SK-N-SH (cell line): ENCODE measurements around the gene NEURL3. TPM values are rescaled to one million over a fixed set of nuclear protein-coding genes. Genes with fewer than 3 reads are reported as not detected.

ENCODE experiments used
- CTCF ChIA-PET: fragments of 300-600, 350-600 bp; formaldehyde crosslinking; extraction: SDS; loops from one replicate; lab custom pipeline; 2021; lab: Yijun Ruan, JAX
- POLR2A ChIA-PET: fragments of 350-600 bp; sonication (Branson Sonifier 250); formaldehyde crosslinking; extraction: SDS; loops from one replicate; lab custom pipeline; 2020; ENCODE audit warnings: antibody characterized with exemption, inconsistent platforms; lab: Yijun Ruan, JAX
- DNase-seq: peaks from one replicate; pipeline ENCODE4 v3.0.0; 2012
- H2AFZ ChIP-seq: fragments of 200-600 bp; sonication (generic); 2 replicates; pipeline ENCODE4 v1.8.1; 2016; ENCODE audit warnings: antibody characterized with exemption, mild to moderate bottlenecking, low read depth
- H3F3A ChIP-seq: fragments of 200-600 bp; sonication (generic); replicated peaks from 2 replicates; pipeline ENCODE3; 2016; ENCODE audit warnings: antibody characterized with exemption, mild to moderate bottlenecking; ENCODE audit not compliant: insufficient read depth
- H3K27ac ChIP-seq, 2 experiments: fragments of 200-500 bp in 1 of 2; fragments of 200-600 bp in 1 of 2; sonication (Bioruptor generic) in 1 of 2; sonication (generic), shearing (Covaris generic) in 1 of 2; 2 replicates each; pipeline versions ENCODE4 v1.5.1 to v1.6.1; 2014 to 2016; ENCODE audit warnings: low read depth in 2 of 2, inconsistent platforms in 1 of 2, low read length in 1 of 2, mild to moderate bottlenecking in 1 of 2, mixed read lengths in 1 of 2
- H3K27me3 ChIP-seq: fragments of 200-600 bp; sonication (generic), shearing (Covaris generic); 2 replicates; pipeline ENCODE4 v1.6.1; 2016; ENCODE audit warnings: mixed run types; ENCODE audit not compliant: insufficient read depth
- H3K36me3 ChIP-seq, 2 experiments: fragments of 200-500 bp in 1 of 2; fragments of 200-600 bp in 1 of 2; sonication (Bioruptor generic) in 1 of 2; sonication (generic) in 1 of 2; replicated peaks in 1 of 2; 2 replicates each; pipeline versions ENCODE3 to v1.5.1; 2014 to 2016; ENCODE audit warnings: low read length in 1 of 2, mild to moderate bottlenecking in 1 of 2; ENCODE audit not compliant: insufficient read depth in 2 of 2, control insufficient read depth in 1 of 2
- H3K4me1 ChIP-seq, 2 experiments: fragments of 200-500 bp in 1 of 2; fragments of 200-600 bp in 1 of 2; sonication (Bioruptor generic) in 1 of 2; sonication (generic), shearing (Covaris generic) in 1 of 2; 2 replicates each; pipeline versions ENCODE4 v1.5.1 to v1.6.1; 2014 to 2016; ENCODE audit warnings: low read depth in 1 of 2, low read length in 1 of 2, mixed run types in 1 of 2; ENCODE audit not compliant: insufficient read depth in 2 of 2, control insufficient read depth in 1 of 2
- H3K4me2 ChIP-seq: fragments of 200-600 bp; sonication (generic), shearing (Covaris generic); 2 replicates; pipeline ENCODE4 v1.6.1; 2017; ENCODE audit warnings: mixed run types
- H3K4me3 ChIP-seq, 2 experiments: fragments of 200-500 bp in 1 of 2; fragments of 200-600 bp in 1 of 2; sonication (Bioruptor generic) in 1 of 2; sonication (generic), shearing (Covaris generic) in 1 of 2; 2 replicates each; pipeline versions ENCODE4 v1.5.1 to v1.8.1; 2014 to 2016; ENCODE audit warnings: low read depth in 2 of 2, inconsistent platforms in 1 of 2, low read length in 1 of 2, mild to moderate bottlenecking in 1 of 2, mixed read lengths in 1 of 2, moderate library complexity in 1 of 2
- H3K79me2 ChIP-seq: fragments of 200-600 bp; sonication (generic); 2 replicates; pipeline ENCODE4 v1.8.1; 2017; ENCODE audit warnings: mild to moderate bottlenecking; ENCODE audit not compliant: insufficient read depth
- H3K9ac ChIP-seq: fragments of 200-600 bp; sonication (generic); 2 replicates; pipeline ENCODE4 v1.6.1; 2017; ENCODE audit warnings: mixed run types
- H3K9me2 ChIP-seq: fragments of 200-600 bp; sonication (generic); 2 replicates; pipeline ENCODE4 v1.6.1; 2017; ENCODE audit warnings: mixed run types
- H3K9me3 ChIP-seq: fragments of 200-600 bp; sonication (generic); 2 replicates; pipeline ENCODE4 v1.6.1; 2017; ENCODE audit warnings: mixed run types, mild to moderate bottlenecking, moderate library complexity
- H4K20me1 ChIP-seq: fragments of 200-600 bp; sonication (generic); 2 replicates; pipeline ENCODE4 v1.6.1; 2017; ENCODE audit warnings: mild to moderate bottlenecking, mixed run types; ENCODE audit not compliant: insufficient read depth
- EP300 ChIP-seq, 2 experiments: IDR thresholded peaks; 2 replicates each; pipeline versions ENCODE4 v1.4.0 to v1.6.1; 2012; ENCODE audit warnings: borderline replicate concordance in 1 of 2, low read depth in 1 of 2, low read length in 1 of 2
- FOSL2 ChIP-seq: IDR thresholded peaks from 2 replicates; pipeline ENCODE4 v1.4.0; 2012; ENCODE audit warnings: low read depth, mild to moderate bottlenecking, moderate library complexity, borderline replicate concordance
- FOXM1 ChIP-seq: IDR thresholded peaks from 2 replicates; pipeline ENCODE4 v1.4.0; 2012; ENCODE audit warnings: low read depth, mild to moderate bottlenecking
- GATA2 ChIP-seq: sonication (generic); formaldehyde crosslinking; IDR thresholded peaks from 2 replicates; pipeline ENCODE4 v1.5.0; 2020; ENCODE audit warnings: mild to moderate bottlenecking, missing genetic modification reagents
- MEF2A ChIP-seq: IDR thresholded peaks from 2 replicates; pipeline ENCODE4 v1.4.0; 2012; ENCODE audit warnings: low read depth, borderline replicate concordance
- NFIC ChIP-seq: IDR thresholded peaks from 2 replicates; pipeline ENCODE4 v1.4.0; 2012; ENCODE audit warnings: borderline replicate concordance
- RAD21 ChIP-seq: IDR thresholded peaks from 2 replicates; pipeline ENCODE4 v1.6.1; 2012; ENCODE audit warnings: mild to moderate bottlenecking, low read length
- RCOR1 ChIP-seq: fragments of 150-350 bp; IDR thresholded peaks from 2 replicates; pipeline ENCODE4 v1.6.1; 2017; ENCODE audit warnings: antibody characterized with exemption, low read length
- RXRA ChIP-seq: IDR thresholded peaks from 2 replicates; pipeline ENCODE4 v1.4.0; 2012; ENCODE audit warnings: low read depth, mild to moderate bottlenecking, borderline replicate concordance
- SIN3A ChIP-seq: IDR thresholded peaks from 2 replicates; pipeline ENCODE4 v1.6.1; 2012; ENCODE audit warnings: low read depth, mild to moderate bottlenecking, low read length, moderate library complexity, borderline replicate concordance
- TAF1 ChIP-seq: IDR thresholded peaks from 2 replicates; pipeline ENCODE4 v1.6.1; 2012; ENCODE audit warnings: low read depth, mild to moderate bottlenecking, low read length, moderate library complexity, borderline replicate concordance
- WGBS: methylation state at CpG from one replicate; pipeline ENCODE4 v1.1.6; 2017; ENCODE audit warnings: low lambda C conversion rate; 5-methylcytosine and 5-hydroxymethylcytosine counted together
- polyA plus RNA-seq, 3 experiments: library from polyadenylated mRNA; depleted of rRNA; stranded (reverse); fragments of >200 nt; gene quantifications; 2 replicates each; pipeline ENCODE4 v1.2.3, GENCODE V29; 2012
- TF ChIP-seq, protein P1 (sequence below): fragments of 150-350 bp; IDR thresholded peaks from 2 replicates; pipeline ENCODE4 v1.6.1; 2016; ENCODE audit warnings: mild to moderate bottlenecking, low read depth, low read length
- TF ChIP-seq, protein P2 (sequence below): IDR thresholded peaks from 2 replicates; pipeline ENCODE4 v1.4.0; 2012; ENCODE audit warnings: low read depth
- TF ChIP-seq, protein P3 (sequence below): fragments of 200-600 bp; sonication (generic); IDR thresholded peaks from 2 replicates; pipeline ENCODE4 v1.6.1; 2017; ENCODE audit warnings: antibody characterized with exemption, mild to moderate bottlenecking, moderate library complexity
- TF ChIP-seq, protein P4 (sequence below): IDR thresholded peaks from 2 replicates; pipeline ENCODE4 v1.4.0; 2012; ENCODE audit warnings: low read depth, borderline replicate concordance
- TF ChIP-seq, protein P5 (sequence below): IDR thresholded peaks from 2 replicates; pipeline ENCODE4 v1.4.0; 2012; ENCODE audit warnings: low read depth, borderline replicate concordance
- TF ChIP-seq, protein P6 (sequence below): IDR thresholded peaks from 2 replicates; pipeline ENCODE4 v1.6.1; 2012; ENCODE audit warnings: mild to moderate bottlenecking, low read depth, low read length, moderate library complexity

NEURL3 gene
- polyA plus RNA-seq, 1 of the 3 experiments (the other 2 are of a cell fraction), result 0.08 TPM

DNA sequence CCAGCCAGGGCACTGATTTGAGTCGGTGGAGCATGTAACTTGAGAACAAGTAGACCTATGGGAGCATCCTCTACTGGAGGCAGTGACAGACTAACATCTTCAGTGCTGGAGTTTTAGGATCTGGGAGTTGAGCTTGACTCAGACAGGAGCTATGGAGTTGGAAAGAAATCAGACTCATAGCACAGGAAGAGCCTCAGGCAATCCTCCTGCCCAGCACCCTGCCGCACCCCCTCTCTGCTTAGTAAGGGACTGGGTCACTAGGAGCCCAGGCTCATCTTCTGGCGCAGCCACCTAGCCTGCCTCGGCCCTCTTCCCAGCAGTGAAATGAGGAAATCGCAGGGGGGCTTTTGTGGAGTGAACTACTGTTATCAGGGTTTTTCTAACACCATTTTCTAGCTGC lies 35.0 kb upstream of the NEURL3 start:
- Histone ChIP-seq H3K36me3 (peaks cover 0 to 2% of the 10 kb centered on the region in 2 experiments), H4K20me1 (peaks cover 22% of the 10 kb centered on the region; the same call in 1 of the 2 replicates), H3K9me3 (no peaks in the 10 kb centered on the region), H3K4me2 (no peak overlapping the region), H3K9me2 (no peaks in the 10 kb centered on the region), H3K4me3 (no peak overlapping the region), H3K9ac (no peak overlapping the region), H3K27ac (no peak overlapping the region), H3K27me3 (no peaks in the 10 kb centered on the region), H2AFZ (no peak overlapping the region), H3K79me2 (peaks cover 6% of the 10 kb centered on the region; the same call in 1 of the 2 replicates), H3K4me1 (peaks cover 7 to 16% of the 10 kb centered on the region in 2 experiments; a peak in 1 of 4 replicates), H3F3A (no peaks in the 10 kb centered on the region)
- CTCF ChIA-PET, result interaction anchor here (0.6 to 8.6 kb wide), 6 partner anchors 8 to 411 kb away, joined by 3 to 91 read pairs (median 4); no protein-coding TSS in a partner anchor
- WGBS, result 59% methylated on average over 3 of the region's 5 CpGs
- peak; percentile 32 for DNase-seq
- no peak for TF ChIP-seq FOSL2
- TF ChIP-seq, protein P1, sequence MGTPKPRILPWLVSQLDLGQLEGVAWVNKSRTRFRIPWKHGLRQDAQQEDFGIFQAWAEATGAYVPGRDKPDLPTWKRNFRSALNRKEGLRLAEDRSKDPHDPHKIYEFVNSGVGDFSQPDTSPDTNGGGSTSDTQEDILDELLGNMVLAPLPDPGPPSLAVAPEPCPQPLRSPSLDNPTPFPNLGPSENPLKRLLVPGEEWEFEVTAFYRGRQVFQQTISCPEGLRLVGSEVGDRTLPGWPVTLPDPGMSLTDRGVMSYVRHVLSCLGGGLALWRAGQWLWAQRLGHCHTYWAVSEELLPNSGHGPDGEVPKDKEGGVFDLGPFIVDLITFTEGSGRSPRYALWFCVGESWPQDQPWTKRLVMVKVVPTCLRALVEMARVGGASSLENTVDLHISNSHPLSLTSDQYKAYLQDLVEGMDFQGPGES, result no peak
- no peak for TF ChIP-seq NFIC
- TF ChIP-seq, protein P2, sequence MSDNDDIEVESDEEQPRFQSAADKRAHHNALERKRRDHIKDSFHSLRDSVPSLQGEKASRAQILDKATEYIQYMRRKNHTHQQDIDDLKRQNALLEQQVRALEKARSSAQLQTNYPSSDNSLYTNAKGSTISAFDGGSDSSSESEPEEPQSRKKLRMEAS, result no peak
- TF ChIP-seq TAF1, result no peak
- TF ChIP-seq FOXM1, result no peak
- TF ChIP-seq, protein P3, sequence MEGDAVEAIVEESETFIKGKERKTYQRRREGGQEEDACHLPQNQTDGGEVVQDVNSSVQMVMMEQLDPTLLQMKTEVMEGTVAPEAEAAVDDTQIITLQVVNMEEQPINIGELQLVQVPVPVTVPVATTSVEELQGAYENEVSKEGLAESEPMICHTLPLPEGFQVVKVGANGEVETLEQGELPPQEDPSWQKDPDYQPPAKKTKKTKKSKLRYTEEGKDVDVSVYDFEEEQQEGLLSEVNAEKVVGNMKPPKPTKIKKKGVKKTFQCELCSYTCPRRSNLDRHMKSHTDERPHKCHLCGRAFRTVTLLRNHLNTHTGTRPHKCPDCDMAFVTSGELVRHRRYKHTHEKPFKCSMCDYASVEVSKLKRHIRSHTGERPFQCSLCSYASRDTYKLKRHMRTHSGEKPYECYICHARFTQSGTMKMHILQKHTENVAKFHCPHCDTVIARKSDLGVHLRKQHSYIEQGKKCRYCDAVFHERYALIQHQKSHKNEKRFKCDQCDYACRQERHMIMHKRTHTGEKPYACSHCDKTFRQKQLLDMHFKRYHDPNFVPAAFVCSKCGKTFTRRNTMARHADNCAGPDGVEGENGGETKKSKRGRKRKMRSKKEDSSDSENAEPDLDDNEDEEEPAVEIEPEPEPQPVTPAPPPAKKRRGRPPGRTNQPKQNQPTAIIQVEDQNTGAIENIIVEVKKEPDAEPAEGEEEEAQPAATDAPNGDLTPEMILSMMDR, result no peak
- no peak for TF ChIP-seq RCOR1
- TF ChIP-seq GATA2 (CRISPR knock-in tag), result no peak
- no peak for TF ChIP-seq SIN3A
- TF ChIP-seq RXRA, result no peak
- TF ChIP-seq RAD21, result no peak
- no peak for TF ChIP-seq EP300 (IDR thresholded peaks at IDR 0.05; ENCODE audit: borderline replicate concordance in 1 of 2, low read depth in 1 of 2, low read length in 1 of 2)
- no peak for TF ChIP-seq MEF2A
- TF ChIP-seq, protein P4, sequence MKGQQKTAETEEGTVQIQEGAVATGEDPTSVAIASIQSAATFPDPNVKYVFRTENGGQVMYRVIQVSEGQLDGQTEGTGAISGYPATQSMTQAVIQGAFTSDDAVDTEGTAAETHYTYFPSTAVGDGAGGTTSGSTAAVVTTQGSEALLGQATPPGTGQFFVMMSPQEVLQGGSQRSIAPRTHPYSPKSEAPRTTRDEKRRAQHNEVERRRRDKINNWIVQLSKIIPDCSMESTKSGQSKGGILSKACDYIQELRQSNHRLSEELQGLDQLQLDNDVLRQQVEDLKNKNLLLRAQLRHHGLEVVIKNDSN, result no peak
- TF ChIP-seq, protein P5, sequence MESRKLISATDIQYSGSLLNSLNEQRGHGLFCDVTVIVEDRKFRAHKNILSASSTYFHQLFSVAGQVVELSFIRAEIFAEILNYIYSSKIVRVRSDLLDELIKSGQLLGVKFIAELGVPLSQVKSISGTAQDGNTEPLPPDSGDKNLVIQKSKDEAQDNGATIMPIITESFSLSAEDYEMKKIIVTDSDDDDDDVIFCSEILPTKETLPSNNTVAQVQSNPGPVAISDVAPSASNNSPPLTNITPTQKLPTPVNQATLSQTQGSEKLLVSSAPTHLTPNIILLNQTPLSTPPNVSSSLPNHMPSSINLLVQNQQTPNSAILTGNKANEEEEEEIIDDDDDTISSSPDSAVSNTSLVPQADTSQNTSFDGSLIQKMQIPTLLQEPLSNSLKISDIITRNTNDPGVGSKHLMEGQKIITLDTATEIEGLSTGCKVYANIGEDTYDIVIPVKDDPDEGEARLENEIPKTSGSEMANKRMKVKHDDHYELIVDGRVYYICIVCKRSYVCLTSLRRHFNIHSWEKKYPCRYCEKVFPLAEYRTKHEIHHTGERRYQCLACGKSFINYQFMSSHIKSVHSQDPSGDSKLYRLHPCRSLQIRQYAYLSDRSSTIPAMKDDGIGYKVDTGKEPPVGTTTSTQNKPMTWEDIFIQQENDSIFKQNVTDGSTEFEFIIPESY, result no peak
- TF ChIP-seq, protein P6, sequence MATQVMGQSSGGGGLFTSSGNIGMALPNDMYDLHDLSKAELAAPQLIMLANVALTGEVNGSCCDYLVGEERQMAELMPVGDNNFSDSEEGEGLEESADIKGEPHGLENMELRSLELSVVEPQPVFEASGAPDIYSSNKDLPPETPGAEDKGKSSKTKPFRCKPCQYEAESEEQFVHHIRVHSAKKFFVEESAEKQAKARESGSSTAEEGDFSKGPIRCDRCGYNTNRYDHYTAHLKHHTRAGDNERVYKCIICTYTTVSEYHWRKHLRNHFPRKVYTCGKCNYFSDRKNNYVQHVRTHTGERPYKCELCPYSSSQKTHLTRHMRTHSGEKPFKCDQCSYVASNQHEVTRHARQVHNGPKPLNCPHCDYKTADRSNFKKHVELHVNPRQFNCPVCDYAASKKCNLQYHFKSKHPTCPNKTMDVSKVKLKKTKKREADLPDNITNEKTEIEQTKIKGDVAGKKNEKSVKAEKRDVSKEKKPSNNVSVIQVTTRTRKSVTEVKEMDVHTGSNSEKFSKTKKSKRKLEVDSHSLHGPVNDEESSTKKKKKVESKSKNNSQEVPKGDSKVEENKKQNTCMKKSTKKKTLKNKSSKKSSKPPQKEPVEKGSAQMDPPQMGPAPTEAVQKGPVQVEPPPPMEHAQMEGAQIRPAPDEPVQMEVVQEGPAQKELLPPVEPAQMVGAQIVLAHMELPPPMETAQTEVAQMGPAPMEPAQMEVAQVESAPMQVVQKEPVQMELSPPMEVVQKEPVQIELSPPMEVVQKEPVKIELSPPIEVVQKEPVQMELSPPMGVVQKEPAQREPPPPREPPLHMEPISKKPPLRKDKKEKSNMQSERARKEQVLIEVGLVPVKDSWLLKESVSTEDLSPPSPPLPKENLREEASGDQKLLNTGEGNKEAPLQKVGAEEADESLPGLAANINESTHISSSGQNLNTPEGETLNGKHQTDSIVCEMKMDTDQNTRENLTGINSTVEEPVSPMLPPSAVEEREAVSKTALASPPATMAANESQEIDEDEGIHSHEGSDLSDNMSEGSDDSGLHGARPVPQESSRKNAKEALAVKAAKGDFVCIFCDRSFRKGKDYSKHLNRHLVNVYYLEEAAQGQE, result no peak
- POLR2A ChIA-PET, result no interaction called here
